HG02610 (cell line): Measurements from ENCODE around the gene ITK.
"Not testable (repeated sequence)": the region's sequence is repeated elsewhere in the genome, so short reads cannot be mapped to it uniquely, and the experiment has no call there.

Source experiments
- ATAC-seq: cut with Tn5 transposase; IDR thresholded peaks from one replicate; pipeline ENCODE4 v1.9.1; 2021; ENCODE audit warnings: mild to moderate bottlenecking, moderate library complexity; ENCODE audit not compliant: unreplicated experiment

The ITK gene

DNA sequence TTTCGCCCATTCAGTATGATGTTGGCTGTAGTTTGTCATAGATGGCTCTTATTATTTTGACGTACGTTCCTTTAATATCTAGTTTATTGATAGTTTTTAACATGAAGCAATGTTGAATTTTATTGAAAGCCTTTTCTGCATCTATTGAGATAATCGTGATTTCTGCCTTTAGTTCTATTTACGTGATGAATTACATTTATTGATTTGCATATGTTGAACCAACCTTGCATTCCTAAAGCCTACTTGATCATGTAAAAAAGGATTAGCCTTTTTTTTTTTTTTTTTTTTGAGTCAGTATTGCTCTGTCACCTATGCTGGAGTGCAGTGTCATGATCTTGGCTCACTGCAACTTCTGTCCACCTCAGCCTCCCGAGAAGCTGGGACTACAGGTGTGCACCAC is 25.1 kb downstream of the ITK start:
- no peak for ATAC-seq

DNA sequence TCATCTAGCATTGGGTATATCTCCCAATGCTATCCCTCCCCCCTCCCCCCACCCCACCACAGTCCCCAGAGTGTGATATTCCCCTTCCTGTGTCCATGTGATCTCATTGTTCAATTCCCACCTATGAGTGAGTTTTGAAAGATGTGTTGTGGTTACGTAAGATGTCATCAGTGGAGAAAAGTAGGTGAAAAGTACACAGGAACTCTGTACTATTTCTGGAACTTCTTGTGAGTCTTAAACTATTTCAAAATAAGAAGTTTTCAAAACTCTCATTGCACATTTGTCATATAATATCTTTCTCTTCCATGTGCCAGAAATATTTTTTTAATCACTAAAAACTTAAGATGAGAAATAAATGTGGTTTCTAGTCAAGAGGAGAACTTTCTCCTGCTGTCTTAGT is 30.0 kb downstream of the ITK start:
- ATAC-seq, result not testable (repeated sequence)

DNA sequence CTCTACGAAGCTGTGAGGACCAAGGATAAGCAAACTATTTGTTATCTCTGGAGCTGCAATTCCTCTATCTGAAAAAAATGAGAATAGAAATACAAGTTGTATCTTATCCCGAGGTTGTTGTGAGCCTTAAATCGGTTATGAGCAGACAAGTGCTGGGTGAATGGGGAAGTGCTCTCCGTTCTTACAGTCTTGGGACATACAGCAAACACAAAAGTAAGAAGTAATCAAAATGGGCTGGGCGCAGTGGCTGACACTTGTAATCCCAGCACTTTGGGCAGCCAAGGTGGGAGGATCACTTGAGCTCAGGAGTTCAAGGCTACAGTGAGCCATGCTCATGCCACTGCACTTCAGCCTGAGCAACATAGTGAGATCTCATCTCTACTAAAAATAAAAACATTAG is 31.7 kb downstream of the ITK start:
- no peak for ATAC-seq

DNA sequence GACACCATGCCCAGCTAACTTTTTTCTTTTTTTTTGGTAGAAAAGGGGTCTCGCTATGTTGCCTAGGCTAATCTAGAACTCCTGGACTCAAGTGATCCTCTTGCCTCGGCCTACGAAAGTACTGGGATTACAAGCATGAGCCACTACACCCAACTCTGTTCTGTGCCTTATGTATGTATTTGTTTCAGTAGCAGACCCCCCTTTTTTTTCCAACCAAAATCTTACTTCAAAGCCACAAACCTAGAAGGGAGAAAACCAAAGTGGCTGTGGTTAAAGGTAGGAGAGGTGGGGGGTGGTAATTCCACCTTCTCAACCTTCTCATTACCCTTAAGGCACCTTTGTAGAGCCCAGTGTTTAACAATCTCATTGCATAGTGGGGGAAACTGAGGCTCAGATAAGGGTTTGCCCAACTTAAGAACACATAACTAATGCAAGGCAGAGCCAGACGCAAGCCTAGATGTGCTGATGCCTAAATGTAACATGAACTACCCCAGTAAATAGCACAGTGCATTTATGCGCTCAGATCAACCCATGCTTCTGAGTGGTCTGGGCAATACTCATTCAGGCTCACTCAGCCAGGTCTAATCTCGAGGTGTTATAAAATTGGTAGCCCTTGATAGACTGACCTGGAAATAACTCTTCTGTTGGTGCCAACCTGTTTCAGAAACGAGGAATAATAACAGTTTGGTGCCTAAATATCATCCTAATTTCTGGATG is 33.0 kb downstream of the ITK start:
- no peak for ATAC-seq

DNA sequence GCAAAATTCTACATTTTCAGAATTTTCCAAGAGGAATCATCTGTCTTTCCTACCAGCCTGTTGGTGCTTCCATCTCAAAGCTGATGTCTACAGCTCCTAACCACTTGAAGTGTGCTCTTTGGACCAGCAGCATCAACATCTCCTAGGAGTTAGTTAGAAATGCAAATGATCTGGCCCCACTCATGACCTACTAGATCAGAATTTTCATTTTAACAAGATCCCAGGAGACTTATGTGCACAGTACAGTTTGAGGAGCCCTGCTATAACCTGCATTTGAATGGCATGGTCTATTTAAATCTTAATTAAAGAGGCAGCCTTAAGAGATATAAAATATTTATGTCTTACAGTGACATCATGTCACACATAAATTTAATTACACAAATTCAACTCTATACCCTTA is 33.8 kb downstream of the ITK start:
- ATAC-seq, result no peak

DNA sequence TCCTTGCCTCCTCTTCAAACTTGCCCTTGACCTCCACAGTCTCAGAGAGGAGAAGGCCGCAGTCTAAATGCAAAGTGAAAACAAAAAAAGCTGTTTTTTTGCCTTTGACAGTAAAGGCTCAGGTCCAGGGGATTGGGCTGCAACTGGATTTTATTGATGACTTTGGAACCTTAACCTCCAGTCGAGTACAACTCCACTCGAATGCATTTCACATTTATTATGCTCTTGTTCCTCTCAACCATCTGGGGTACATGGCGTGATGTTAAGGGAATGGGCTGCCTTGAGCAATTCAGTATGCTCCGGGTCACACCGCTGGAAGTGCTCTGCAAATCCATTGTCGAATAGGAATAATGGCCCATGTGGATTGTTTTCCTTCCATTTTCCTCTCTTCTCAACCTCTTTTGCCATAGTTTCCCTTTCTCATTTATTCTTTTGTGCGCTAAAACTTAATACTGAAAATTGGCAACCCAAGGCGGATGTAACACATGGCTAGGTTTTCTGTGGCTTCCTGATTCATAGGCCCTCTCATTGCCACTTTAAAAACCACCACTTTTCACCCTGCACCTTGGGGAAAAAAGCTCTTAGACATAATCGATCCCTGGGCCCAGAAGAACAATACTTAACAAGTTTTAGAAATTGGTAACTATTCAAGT is 34.3 kb downstream of the ITK start:
- ATAC-seq, result no peak

DNA sequence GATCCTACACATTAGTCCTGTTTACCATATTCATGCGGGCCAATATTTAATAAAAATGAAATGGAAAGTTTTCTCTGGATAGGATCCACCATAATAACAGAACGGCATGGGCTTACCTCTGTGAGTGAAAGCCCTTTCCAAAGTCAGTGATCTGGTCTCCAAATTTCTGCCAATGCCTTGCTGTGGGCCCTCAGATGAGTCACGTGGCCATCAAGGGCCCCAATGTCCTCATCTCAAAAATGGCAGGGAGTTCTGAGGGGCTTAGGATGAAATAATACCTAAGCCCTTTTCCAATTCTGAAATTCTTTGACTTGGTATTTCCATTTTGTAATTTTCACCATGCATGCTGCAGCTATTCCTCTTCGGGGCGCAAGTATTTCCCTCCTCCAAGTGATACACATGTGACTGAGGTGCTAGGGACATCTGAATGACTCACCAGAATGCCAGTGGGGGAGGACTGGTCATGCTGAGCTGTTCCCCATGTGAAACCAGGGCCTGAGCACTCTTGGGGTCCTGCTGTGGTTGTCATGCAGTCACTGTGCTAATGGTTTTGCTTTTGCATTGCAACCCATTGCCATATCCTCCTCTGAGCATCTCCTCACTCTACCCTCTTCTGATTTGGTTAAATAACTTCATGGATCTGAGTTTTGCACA is 35.0 kb downstream of the ITK start:
- ATAC-seq, result no peak

DNA sequence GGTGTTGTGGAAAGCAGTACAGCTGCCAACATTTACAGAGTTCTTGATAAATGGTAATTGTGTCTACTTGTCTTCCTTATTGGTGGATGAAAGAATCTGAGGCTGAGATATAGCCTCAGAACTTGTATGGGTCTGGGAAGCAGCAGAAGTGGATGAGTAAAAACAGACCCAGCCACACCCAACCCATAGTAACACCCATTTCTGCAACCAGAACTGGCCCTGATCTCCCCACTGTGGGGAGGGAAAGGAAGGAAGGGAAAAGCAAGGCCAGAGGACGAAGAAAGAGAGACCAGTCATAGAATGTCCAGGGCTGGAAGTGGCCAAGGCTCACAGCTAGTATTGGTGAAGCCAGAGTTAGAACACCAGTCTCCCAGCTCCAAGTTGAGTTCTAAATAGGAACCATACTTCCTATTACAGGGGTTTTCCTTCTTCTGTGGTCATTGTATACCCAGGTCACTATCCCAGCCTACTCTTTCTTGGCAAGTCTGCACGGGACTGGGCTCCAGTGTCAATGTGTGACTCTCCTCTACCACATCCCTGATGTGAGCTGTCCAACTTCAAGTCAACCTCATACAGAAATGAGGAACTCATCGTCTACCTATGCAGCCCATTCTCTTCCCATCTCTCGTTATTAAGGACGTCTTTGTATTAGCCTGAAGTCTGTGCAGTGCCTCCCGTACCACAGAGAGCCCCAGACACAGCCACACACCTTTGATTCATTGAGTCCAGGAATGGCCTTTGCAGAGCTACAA is 35.9 kb downstream of the ITK start:
- ATAC-seq, result no peak

DNA sequence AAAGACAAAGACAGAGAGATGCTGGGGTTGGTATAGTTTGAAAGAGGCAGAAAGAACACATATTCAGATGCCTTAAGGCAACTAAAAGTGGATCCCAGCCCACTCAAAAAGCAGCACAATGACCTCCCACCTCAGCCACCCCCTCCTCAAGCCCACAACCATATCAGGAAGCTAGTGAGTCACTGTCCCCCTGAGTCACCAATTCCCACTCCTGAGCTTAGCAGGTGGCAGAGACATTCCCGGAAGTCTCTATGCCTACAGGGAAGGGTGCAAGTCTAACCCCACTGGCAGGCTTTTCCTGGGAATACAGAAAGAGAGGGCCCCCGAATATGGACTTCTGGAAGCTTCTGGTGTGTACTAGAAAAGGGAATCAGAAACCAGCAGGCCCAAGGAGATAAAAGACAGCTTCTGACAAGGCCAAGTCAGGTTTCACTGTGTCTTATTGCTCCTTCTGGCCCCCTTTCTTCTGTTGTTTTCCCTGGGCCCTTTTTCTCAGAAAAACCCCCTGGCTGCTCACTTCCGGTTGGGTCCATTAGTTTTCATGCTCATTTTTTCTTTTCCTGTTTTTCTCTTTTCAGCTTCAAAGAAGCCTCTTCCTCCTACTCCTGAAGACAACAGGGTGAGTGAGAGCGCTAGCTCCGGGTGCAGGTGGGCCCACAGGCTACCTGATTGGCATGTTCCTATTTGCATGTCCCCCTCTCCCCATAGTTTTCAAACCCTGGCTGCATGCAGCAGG is 36.8 kb downstream of the ITK start:
- ATAC-seq, result no peak

DNA sequence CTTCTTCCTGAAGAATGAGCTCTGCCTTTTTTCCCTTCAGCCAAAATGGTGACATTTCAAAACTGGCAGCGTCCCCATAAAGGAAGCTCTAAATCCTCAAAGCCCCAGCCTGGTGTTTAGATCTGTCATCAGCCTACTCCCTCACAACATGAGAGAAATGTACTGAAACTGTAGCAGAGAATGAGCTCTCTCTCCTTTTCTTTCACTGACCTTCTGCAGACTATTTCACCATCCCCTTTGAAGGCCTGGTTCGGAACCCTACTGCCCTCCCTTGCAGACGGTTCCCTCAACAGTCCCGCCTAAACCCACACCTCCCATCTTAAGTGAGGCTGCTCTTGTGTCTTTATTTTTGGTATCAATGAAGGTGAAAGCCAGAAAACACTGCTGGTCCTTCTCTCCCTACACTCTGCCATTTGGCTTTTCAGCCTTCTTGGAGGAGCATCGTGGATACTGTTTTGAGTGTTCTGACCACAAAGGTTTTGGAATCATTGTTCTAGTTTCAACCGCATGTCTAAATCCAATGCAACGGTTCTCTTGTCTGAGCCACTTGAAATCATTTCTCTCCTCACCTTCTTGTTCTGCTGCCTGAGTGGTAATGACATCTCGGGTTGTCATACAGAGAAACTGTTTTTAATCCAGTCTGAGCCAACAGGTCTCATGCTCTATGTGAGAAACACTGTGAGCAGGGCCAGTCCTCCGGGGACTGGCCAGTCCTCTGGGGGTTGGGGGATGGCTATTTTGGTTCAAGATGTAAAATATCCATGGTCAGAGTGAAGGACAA is 39.0 kb downstream of the ITK start:
- ATAC-seq, result peak; percentile 84

DNA sequence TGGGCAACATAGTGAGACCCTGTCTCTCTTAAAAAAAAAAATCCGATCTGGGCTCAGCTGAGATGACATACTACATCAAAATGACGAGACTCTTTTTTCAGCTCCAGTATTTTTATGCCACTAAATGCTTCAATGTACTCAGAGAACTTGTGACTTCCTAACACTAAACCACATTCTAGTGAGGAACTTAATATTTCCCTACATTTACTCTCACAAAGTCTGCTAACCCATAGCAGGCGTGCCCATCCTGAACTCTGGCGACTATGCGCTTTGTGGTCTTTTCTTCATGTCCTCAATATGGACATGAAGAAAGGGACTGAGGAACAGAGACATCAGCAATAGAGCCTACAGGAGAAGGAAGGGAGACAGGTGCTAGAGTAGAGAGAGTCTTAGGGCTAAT is 41.3 kb downstream of the ITK start:
- no peak for ATAC-seq

DNA sequence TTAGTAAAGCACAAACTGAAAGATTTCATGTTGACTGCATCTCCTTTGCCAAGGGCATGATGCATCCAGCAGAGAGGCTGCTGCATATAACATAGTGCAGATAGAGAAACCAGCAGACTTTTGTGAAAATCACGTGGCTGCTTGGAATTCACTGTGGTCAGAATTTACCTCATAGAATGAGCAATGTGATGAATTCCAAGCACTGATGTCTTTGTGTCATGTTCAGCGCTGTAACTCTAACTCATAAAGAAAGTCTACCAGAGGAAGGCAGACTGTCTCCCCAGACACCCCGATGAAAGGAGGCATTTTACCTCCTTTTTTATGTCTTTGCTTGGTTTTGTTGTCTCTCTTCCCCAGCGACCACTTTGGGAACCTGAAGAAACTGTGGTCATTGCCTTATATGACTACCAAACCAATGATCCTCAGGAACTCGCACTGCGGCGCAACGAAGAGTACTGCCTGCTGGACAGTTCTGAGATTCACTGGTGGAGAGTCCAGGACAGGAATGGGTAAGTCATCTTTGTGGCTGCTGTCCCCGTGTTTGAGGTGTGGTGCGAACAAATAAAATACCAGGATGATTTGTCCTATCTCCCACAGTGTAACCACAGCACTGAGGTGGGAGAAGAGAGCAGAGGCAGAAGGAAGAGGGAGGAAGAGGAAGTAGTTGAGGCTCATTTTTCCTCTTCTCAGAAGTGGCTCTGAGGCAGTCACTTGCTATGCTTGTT is 42.0 kb downstream of the ITK start:
- ATAC-seq, result peak; percentile 17

DNA sequence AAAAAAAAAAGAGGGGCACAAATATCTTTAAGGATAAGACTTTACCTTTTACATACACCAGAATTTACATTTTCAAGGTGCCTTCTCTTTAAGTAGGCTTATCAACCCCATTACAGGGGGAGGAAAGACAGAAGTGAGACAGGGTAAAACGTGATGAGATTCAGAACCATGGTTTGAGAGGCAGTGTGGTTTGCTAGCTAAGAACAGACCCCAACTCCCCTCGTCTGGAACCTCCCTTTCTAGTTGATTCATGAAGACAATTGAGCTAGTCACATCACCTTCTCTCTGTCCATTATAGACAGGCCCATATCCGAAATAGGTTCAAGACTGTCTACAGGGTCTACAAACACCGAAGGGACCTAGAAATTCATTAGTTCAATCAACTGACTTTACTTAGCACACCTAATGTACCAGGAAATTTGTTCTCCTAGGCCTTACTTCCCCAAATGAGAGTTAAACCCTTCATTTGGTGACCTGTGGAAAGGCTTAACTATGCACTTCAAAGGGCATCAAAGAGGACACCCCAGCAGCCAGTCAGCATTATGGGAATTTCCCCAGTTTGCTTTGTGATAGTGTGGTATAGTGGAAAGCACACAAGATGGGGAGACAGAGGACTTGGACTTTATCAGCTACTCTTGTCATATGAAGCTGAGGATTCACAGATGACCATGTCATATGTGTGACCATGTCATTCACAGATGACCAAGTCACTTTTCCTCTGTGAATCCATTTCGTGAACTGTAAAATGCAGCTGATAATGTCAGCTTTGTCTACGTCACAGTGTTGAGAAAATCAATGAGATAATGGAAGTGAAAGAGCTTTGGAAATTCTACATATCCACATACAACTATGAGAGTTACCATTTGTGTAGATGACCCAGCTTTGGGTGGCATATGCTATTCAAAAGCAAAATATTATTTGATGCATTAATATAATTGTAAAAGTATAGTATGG is 45.1 kb downstream of the ITK start:
- peak; percentile 52 for ATAC-seq

DNA sequence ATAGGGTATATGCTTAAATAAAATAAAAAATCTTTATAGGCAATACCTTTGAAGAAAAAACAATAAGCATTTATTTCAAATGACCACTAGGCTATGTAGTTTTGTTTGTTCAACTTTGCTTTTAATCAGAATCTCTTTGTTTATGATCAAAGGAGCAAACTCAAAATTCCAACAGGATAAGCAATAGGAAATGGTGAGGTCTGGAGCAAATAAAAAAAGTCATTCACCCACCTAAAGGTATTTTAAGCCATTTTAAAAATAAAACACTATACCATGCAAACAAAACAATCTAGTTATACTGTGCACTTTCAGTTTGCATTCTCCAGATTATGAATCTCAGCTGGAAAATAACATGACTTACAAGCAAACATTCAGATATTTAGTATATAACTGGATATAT is 50.0 kb downstream of the ITK start:
- no peak for ATAC-seq

DNA sequence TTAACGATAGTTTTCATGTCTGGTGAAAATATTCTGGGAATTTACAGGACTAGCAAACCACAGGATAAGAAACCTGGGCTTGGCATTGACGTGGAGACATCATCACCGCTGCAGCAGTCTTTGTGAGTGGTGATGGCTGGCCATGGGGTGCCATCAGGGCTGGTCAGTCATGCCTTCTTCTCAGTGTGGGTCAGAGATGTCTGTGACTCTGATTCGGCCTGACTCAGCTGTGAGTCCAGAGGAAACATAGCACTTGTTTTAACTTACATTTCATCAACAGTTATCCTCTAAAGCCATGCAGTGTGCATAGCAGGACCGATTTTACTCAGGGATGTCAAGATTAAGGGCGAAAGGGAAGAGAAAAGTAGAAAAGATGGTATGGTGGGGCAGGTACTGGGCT is 52.1 kb downstream of the ITK start:
- no peak for ATAC-seq

DNA sequence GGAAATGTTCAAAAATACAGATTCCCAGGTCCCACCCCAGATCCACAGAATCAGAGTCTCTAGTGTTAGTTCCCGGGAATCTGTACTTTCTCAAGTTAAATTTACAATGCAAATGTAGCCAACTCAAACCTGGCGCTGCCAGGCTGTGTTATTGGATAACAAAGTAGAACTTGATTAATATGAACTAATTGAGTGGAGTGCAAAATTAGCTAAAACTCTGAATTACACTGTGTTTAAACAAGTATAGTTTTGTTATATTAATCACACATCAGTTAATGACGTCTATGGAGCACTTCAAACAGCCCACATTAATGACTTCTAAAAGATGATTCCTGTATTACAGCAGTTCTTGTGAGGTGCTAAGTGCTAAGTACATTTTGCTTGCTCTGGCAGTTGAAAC is 52.9 kb downstream of the ITK start:
- no peak for ATAC-seq

DNA sequence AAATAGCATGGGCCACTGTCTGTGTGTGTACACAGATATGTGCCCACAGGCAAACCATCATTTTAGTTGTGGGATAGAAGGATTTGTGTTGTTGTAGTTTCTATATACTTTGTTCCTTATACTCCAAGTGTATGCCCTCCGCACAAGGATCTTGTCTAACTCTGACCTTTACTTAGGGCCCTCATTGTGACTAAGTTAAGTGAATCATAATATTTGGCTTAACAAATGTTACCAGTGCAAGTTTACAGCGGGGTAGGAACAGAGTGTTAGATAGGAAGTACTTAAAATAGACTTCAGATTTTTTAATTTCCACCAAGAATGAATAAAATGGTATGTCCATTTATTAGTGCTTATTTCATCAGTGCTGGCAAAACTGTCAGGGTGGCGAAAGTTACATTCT is 55.8 kb downstream of the ITK start:
- ATAC-seq, result no peak

DNA sequence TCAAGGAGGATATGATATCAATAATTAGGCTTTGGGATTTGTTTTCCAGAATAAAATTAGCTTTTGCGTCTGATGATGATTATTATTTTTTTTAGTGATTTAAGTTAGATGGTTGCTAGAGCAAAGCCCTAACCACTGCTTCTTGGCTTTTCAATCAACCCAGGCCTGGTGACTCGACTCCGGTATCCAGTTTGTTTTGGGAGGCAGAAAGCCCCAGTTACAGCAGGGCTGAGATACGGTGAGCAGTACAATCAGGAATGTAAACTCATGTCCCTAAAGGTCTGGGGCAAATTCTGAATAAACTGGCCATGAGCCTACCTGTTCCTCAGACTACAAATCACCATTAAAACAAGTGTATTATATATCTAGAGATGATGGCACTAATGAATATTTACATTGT is 60.8 kb downstream of the ITK start:
- no peak for ATAC-seq
